ENCODE measurements around the gene BEST1. TPM values are rescaled to one million over a fixed set of nuclear protein-coding genes. Genes with fewer than 3 reads are reported as not detected.

The BEST1 gene
- total RNA-seq, 1 donor from 2014 or later = not detected

GRCh38 chr11:61911128-61911700, 38.9 kb upstream of the BEST1 start:
- Mint-ChIP-seq H3K4me1 (peaks cover 3% of the 10 kb centered on the region), H3K4me3 (no peak overlapping the region), H3K27me3 (peaks cover 22% of the 10 kb centered on the region), H3K9me3 (no peaks in the 10 kb centered on the region), H3K27ac (no peak overlapping the region), H3K36me3 (ENCODE audit: low read depth) (no peaks in the 10 kb centered on the region)
- no peak for DNase-seq
- intact Hi-C loops (cut with micrococcal nuclease) = no loop called here

- H3K4me1 Mint-ChIP-seq = peaks cover 3% of the 10 kb centered on the region
- no peak overlapping the region for H3K4me3 Mint-ChIP-seq
- H3K27ac Mint-ChIP-seq = no peak overlapping the region
- no peak for DNase-seq
- no peaks in the 10 kb centered on the region for H3K36me3 Mint-ChIP-seq (ENCODE audit: low read depth)
- H3K9me3 Mint-ChIP-seq = no peaks in the 10 kb centered on the region
- peaks cover 27% of the 10 kb centered on the region for H3K27me3 Mint-ChIP-seq
- intact Hi-C loops (cut with micrococcal nuclease) = no loop called here
Observed at GRCh38 chr11:61911701-61912529, 38.2 kb upstream of the BEST1 start.

GRCh38 chr11:61912530-61912898, 37.6 kb upstream of the BEST1 start:
- Mint-ChIP-seq H3K9me3 (no peaks in the 10 kb centered on the region), H3K4me1 (peaks cover 3% of the 10 kb centered on the region), H3K27ac (no peak overlapping the region), H3K36me3 (ENCODE audit: low read depth) (no peaks in the 10 kb centered on the region), H3K27me3 (peaks cover 27% of the 10 kb centered on the region), H3K4me3 (no peak overlapping the region)
- no peak for DNase-seq
- intact Hi-C loops (cut with micrococcal nuclease) = no loop called here

- Mint-ChIP-seq H3K36me3 (ENCODE audit: low read depth) (no peaks in the 10 kb centered on the region), H3K4me3 (no peak overlapping the region), H3K9me3 (no peaks in the 10 kb centered on the region), H3K4me1 (peaks cover 9% of the 10 kb centered on the region), H3K27ac (no peak overlapping the region), H3K27me3 (peaks cover 33% of the 10 kb centered on the region)
- no peak for DNase-seq
- intact Hi-C loops (cut with micrococcal nuclease) = no loop called here
Observed at GRCh38 chr11:61912991-61913698, 37.0 kb upstream of the BEST1 start.

- no peak overlapping the region for H3K27ac Mint-ChIP-seq
Observed at GRCh38 chr11:61913699-61914395, 36.3 kb upstream of the BEST1 start.

DNA sequence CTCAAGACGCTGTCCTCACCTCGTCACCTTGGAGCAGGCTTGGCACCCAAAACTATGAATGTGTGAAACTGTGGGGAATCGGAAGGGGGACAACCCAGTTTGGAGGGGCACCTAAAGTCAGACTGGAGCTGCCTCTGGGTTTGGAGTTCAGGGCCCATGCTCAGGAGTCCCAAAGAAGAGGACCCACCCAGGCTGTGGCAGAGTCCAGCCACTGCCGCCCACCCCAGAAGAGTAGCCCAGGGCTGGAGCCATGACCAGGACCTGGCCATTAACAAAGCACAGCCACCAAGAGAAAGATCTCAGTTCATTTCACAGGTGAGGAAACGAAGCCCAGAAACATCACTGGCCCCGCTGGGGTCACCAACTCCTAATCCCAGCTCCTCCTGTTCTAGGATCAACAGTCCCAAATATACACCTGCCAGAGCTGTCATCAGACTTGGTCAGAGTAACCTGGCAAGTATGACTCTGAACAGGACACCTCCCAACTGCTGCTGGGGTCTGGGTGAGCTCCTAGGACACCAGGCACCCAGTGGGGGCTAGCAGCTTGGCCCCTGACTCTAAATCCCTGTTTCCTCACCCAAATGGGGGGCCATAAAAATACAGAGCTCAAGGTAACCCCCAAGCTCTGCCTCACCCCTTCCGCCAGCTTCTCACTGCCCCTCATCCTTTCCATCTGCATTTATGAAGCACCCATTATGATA, 35.5 kb upstream of the BEST1 start:
- no peak for DNase-seq
- intact Hi-C loops (cut with micrococcal nuclease) = no loop called here
- Mint-ChIP-seq H3K9me3 (no peaks in the 10 kb centered on the region), H3K4me3 (no peak overlapping the region), H3K4me1 (peaks cover 10% of the 10 kb centered on the region), H3K36me3 (ENCODE audit: low read depth) (no peaks in the 10 kb centered on the region), H3K27ac (no peak overlapping the region), H3K27me3 (peaks cover 47% of the 10 kb centered on the region)

More at GRCh38 chr11:61913699-61914395, 36.3 kb upstream of the BEST1 start:
- H3K4me1 Mint-ChIP-seq = peaks cover 10% of the 10 kb centered on the region
- intact Hi-C loops (cut with micrococcal nuclease) = no loop called here
- no peak for DNase-seq
- peaks cover 40% of the 10 kb centered on the region for H3K27me3 Mint-ChIP-seq
- H3K4me3 Mint-ChIP-seq = no peak overlapping the region
- no peaks in the 10 kb centered on the region for H3K9me3 Mint-ChIP-seq
- no peaks in the 10 kb centered on the region for H3K36me3 Mint-ChIP-seq (ENCODE audit: low read depth)

- Mint-ChIP-seq H3K27ac (no peak overlapping the region), H3K4me3 (peak overlapping the region; percentile 51), H3K36me3 (ENCODE audit: low read depth) (no peaks in the 10 kb centered on the region), H3K27me3 (peaks cover 58% of the 10 kb centered on the region), H3K9me3 (no peaks in the 10 kb centered on the region), H3K4me1 (peaks cover 10% of the 10 kb centered on the region)
- no peak for DNase-seq
- intact Hi-C loops (cut with micrococcal nuclease) = no loop called here
Observed at GRCh38 chr11:61916737-61917333, 33.3 kb upstream of the BEST1 start.

GRCh38 chr11:61917334-61918109, 32.6 kb upstream of the BEST1 start, which contains the start of gene RAB3IL1:
RAB3IL1 (minus strand) TSS chr11:61917566; CDS start chr11:61917367, 199 bp downstream.
- H3K9me3 Mint-ChIP-seq = no peaks in the 10 kb centered on the region
- H3K36me3 Mint-ChIP-seq (ENCODE audit: low read depth) = no peaks in the 10 kb centered on the region
- peak; percentile 72 for DNase-seq
- peaks cover 9% of the 10 kb centered on the region for H3K4me1 Mint-ChIP-seq
- H3K27ac Mint-ChIP-seq = no peak within 1 kb of the TSS
- intact Hi-C loops (cut with micrococcal nuclease) = no loop called here
- H3K4me3 Mint-ChIP-seq = peak within 1 kb of the TSS; percentile 84
- H3K27me3 Mint-ChIP-seq = peaks cover 56% of the 10 kb centered on the region

- intact Hi-C loops (cut with micrococcal nuclease) = no loop called here
- Mint-ChIP-seq H3K4me3 (peak overlapping the region; percentile 84), H3K27me3 (peaks cover 57% of the 10 kb centered on the region), H3K27ac (no peak overlapping the region), H3K4me1 (peaks cover 7% of the 10 kb centered on the region), H3K36me3 (ENCODE audit: low read depth) (no peaks in the 10 kb centered on the region), H3K9me3 (no peaks in the 10 kb centered on the region)
- no peak for DNase-seq
Observed at GRCh38 chr11:61918251-61918937, 31.8 kb upstream of the BEST1 start.

GRCh38 chr11:61918938-61919704, 31.0 kb upstream of the BEST1 start:
- Mint-ChIP-seq H3K9me3 (no peaks in the 10 kb centered on the region), H3K4me3 (no peak overlapping the region), H3K27ac (no peak overlapping the region), H3K4me1 (peaks cover 7% of the 10 kb centered on the region), H3K27me3 (peaks cover 54% of the 10 kb centered on the region), H3K36me3 (ENCODE audit: low read depth) (no peaks in the 10 kb centered on the region)
- DNase-seq = no peak
- intact Hi-C loops (cut with micrococcal nuclease) = no loop called here

GRCh38 chr11:61919705-61920631, 30.2 kb upstream of the BEST1 start:
- H3K4me1 Mint-ChIP-seq = peaks cover 7% of the 10 kb centered on the region
- DNase-seq = no peak
- H3K4me3 Mint-ChIP-seq = no peak overlapping the region
- no peaks in the 10 kb centered on the region for H3K36me3 Mint-ChIP-seq (ENCODE audit: low read depth)
- no peak overlapping the region for H3K27ac Mint-ChIP-seq
- peaks cover 51% of the 10 kb centered on the region for H3K27me3 Mint-ChIP-seq
- H3K9me3 Mint-ChIP-seq = no peaks in the 10 kb centered on the region
- intact Hi-C loops (cut with micrococcal nuclease) = no loop called here

All from activated CD4-positive, alpha-beta T cell treated with anti-CD3 and anti-CD28 coated beads, Interleukin-2, amount 10 ng/mL, durations not matched to agents 24 days and 14 days (primary cell).